T47D (cell line): ENCODE data around the gene TBXA2R.
"Not testable (repeated sequence)": the region's sequence is repeated elsewhere in the genome, so short reads cannot be mapped to it uniquely, and the experiment has no call there.

Experiments
- DNase-seq, 2 experiments: peaks; one replicate each; pipeline versions ENCODE4 v3.0.0 to v3.0.0-alpha.2; 2011 to 2012; ENCODE audit warnings: low read depth in 1 of 2, low spot score in 1 of 2
- JUND ChIP-seq: IDR thresholded peaks from 2 replicates; pipeline ENCODE4 v1.6.1; 2012; ENCODE audit warnings: low read depth
- in situ Hi-C: cut with HindIII; loops from 2 replicates; pipeline ENCODE4 v1.10.0; 2016; ENCODE audit warnings: low sequenced_read_pairs, low pct_unique_long_range_greater_than_20kb

TBXA2R gene

DNA sequence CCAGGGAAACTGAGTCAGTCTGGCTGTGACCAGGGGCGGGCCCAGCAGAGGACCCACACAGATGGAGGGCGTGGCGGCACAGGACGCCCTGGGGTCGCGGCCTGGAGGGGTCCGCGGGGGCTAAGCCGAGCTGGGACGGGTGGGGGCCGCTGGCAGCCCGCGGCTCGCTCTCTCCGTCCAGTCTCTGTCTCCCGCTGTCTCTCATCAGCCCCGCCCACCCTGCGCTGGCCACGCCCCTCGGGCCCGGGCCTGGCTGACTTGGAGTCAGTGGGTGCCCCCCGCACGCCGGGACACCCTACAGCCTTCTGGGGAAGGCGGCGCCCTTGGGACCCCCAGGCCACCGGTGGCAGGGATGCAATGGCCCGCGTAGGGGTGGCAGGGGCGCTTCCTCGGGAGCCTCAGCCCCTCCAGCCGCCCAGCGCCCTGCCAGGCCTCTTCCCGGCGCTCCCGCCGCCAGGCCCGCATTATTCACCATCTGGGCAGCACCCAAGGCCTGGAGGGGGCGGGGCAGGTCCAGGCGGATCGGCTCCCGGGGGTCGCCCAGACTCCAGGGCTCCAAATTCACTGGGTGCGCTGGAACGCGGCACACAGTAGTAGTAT lies at the start of gene TBXA2R:
Gene TBXA2R (minus strand): TSS at position 186 of the 600 bp plus-strand sequence. CDS start 6,241 bp downstream, outside the sequence.
- in situ Hi-C loops, result no loop called here
- TF ChIP-seq JUND, result no peak
- peak; percentile 69 to 88 for DNase-seq

DNA sequence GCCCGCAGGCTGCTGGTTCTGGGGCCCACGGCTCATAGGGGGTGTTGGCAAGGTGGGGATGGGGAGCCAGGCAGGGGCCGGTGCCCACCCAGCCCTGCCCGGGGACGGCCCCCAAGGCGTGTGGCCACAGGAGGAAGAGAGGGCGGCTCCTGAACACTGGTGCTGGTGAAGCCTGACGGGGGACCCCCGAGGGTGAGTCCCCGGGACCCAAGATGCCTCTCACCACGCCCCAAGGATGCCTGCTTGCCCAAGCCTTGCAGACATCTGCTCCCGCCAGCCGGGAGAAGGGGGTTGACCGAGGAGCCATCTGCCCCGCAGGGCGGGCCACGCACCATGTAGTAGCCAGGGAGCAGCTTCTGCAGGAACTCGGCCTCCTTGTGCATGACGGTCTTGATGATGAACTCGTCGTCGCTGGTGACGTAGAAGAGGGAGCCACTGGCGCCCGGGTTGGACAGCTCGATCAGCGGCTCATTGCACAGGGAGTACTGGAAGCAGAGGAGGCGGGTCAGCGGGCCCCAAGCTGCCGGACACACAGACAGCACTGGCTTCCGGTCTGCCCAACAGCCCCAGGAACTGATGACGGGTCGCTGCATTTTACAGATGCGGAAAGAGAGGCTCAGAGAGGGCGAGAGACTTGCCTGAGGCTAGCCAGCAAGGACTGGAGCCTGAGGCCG lies 49.5 kb upstream of the TBXA2R start:
- TF ChIP-seq JUND, result no peak
- in situ Hi-C loops, result no loop called here
- no peak for DNase-seq

DNA sequence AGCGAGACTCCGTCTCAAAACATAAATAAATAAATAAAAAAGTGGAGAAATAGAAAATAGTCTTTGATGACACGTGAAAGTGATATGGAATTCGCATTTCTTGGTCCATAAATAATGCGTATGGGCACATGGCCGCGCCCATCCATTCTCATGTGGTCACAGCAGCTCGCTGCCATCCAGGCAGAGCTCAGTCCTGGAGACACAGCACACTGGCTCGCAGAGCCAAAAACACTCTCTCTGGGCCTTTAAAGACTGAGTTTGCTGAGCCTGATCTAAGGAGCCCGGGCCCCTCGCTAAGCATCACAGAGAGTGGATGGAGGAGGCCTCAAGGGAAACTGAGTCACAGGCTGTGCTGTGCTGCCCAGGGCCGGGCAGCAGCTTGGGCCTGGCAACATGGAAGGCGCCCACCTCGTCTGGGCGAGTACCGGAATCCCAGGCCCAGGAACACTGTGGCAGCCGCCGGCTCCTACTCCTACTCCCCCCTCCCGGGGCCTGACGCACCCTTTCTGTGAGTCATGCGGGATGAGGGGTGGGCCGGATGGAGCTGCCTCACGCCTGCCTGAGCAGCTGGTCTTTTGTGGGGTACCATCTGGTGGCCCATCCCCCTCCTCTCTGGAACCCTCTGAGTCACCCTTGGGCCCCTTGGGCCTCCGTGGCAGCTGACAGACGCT lies 48.9 kb upstream of the TBXA2R start:
- no peak for TF ChIP-seq JUND
- in situ Hi-C loops, result no loop called here
- DNase-seq, result no peak

DNA sequence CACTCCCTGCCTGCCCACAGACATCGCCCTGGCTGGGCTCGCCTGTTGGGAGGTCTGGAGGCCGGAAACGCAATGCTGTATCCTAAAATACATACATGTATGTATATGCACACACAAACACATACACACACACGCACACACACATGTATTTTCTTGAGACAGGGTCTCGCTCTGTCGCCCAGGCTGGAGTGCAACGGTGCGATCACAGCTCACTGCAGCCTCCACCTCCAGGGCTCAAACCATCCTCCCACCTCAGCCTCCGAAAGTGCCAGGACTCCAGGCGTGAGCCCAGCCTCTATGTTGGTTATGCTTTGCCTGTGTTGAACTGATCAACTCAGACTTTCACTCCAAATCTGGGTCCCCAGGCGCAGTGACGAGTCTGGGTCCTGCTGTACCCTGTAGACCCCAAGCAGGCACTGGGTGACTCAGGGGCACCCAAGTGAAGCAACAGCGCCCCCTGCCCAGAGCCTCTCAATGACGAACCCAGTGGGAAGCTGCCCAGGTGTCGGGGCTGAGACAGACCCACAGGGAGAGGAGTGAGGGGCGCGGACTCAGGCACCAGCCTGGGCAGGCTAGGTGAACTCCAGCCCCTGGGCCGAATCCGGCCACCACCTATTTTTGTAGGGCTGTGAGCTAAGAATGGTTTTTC lies 47.3 kb upstream of the TBXA2R start:
- in situ Hi-C loops, result no loop called here
- DNase-seq, result no peak
- TF ChIP-seq JUND, result no peak

DNA sequence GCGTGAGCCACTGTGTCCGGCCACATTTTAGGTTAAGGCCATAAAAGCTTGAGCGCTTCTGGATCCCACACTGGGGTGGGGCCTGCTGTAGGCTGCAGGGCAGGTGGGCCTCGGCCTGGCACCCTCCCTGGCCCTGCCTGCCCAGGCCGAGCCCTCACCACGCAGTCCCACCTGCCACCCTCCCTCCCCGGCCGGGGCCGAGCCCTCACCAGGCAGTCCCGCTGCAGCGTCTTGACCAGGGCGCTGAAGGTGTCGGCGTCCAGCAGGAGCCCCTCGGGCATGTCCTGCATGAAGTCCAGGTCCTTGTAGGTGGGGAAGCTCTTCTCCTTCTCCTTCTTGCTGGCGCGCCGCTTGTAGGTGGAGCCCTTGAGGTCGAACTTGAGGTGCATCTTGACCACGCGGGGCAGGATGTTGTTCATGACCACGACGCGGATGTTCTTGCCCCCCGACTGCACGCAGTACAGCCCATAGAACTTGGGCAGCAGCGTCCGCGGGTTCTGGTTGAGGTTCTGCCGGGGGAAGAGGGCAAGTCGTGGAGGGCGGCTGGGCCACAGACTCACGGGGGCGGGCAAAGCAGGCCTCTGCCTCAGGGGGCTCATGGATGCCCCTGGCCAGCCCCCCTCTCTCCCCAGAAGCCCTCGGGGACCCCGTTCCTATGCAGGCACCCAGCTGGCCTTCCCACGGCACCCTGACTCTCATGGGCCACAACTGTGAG lies 46.6 kb upstream of the TBXA2R start:
- TF ChIP-seq JUND, result no peak
- in situ Hi-C loops, result no loop called here
- no peak for DNase-seq

DNA sequence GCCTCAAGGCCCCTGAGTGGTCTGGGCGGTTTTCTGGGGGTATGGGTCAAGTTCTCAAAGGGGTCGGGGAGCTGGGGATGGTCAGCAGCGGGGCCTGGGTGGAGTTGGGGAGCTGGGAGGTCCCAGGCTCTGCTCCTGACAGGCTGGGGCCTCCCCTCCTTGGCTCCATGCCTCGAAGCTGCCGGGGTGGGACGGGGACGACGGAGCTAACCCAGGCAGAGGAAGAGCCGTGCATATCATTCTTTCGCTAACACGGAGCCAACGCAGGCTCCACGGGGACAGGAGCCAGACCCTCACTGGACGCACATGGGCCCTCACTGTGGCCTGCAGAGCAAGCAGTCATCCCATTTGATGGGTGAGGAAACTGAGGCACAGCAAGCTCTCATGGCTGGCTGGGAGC lies 45.7 kb upstream of the TBXA2R start:
- TF ChIP-seq JUND, result no peak
- no peak for DNase-seq
- in situ Hi-C loops, result no loop called here

DNA sequence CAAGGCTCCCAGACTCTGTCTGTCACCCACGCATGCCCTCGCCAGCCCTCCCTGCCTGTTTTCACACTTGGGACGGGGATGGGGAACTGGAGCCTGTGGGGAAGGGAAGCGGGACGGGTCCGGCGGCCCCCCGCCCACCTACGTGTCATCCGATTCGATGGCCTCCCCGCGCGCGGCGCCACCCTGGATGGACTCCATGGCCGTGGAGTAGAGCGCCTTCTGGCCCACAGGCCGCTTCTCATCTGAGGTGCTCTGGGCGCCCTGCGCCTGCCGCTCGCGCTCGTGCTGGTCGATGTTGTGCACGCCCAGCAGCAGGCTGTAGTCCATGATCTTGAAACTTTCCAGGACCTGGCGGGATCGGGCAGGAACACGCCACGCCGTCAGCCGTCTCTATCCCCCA lies 45.0 kb upstream of the TBXA2R start:
- no peak for TF ChIP-seq JUND
- in situ Hi-C loops, result no loop called here
- no peak for DNase-seq

DNA sequence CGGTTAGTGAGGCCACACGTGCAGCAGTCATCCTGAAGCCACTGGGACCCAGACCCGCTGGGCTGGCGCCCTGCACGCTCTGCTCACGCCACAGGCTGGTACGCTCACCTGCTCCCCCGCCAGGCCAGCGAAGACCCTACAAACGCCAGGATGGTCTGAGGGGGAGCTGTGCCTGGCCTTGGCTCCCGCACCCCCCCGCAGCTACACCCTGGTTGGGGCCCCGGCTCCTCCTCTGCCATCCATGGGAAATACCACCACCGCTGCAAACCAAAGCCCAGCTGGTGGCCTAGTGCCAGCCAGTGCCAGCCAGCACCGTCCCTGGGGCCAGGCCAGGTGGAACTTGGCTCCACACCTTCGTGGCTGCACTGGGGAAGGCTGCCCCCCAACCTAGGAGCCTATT lies 43.2 kb upstream of the TBXA2R start:
- in situ Hi-C loops, result no loop called here
- TF ChIP-seq JUND, result no peak

DNA sequence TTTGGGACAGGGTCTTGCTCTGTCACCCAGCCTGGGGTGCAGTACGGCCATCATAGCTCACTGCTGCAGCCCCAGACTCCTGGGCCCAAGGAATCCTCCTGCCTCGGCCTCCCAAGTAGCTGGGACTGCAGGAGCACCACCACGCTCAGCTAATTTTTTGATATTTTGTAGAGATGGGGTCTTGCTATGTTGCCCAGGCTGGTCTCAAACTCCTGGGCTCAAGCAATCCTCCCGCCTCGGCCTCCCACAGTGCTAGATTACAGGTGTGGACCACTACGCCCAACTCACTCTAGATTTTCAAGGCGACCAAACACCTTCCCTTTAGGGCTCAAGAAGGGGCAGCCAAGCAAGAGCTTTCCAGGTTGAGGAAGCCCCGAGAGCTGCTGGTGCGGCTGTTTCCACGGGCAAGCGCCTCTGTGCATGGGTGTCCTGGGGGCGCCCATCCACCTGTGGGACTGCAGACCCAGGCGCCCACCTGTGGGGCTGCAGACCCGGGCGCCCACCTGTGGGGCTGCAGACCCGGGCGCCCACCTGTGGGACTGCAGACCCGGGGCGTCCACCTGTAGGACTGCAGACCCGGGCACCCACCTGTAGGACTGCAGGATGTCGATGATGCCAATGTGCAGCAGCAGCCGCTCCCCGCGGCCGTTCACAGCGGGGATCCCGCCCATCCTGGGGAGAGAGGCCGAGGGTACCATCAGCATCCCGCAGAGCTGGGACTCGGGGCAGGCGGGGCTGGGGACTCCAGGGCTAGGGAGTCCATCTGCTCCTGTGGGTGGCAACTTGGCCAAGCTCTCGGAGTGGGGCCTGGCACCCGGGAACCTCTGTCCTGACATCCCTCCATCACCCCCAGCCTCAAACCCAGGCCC lies 41.6 kb upstream of the TBXA2R start:
- TF ChIP-seq JUND, result no peak
- in situ Hi-C loops, result no loop called here
- DNase-seq, result no peak

More for the DNA sequence above, 43.2 kb upstream of the TBXA2R start:
- no peak for DNase-seq

DNA sequence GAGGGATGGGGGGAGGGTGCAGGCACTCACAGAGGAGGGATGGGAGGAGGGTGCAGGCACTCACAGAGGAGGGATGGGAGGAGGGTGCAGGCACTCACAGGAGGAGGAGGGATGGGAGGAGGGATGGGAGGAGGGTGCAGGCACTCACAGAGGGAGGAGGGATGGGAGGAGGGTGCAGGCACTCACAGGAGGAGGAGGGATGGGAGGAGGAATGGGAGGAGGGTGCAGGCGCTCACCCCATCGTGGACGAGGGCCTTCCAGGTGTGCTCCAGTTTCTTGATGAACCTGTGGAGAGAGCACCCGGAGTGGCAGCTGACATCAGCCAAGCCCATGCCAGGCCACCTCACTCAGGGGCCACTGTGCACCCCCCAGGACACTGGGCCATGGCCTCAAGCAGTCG lies 40.4 kb upstream of the TBXA2R start:
- DNase-seq, in situ Hi-C loops: not testable (repeated sequence)

DNA sequence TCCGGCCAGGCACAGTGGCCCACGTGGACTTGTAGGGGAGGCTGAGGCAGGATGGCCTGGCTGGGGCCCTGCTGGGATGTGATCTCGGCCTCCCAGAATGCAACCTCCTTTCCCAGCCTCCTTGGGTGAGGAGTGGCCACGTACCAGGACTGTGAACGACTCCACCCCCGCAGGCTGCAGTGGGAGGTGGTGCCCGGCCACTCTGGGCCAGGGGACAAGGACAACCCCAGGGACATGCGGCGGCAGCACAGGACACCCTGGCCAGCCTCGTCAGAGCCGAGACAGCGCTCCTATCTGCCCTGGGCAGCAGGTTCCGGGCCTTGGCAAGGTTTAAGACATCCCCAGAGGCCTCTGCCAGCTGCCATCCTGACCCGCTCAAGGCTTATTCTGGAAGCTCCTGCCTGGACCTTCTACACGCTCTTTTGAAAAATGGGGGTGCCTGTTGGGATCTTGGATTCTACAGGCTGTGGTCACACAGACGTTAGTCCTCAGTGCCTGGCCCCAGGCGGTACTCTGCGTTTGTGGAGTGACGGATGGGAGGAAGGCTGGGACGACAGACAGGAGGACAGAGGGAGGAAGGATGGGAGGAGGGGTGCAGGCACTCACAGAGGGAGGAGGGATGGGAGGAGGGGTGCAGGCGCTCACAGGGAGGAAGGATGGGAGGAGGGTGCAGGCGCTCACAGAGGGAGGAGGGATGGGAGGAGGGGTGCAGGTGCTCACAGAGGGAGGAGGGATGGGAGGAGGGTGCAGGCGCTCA lies 39.8 kb upstream of the TBXA2R start:
- TF ChIP-seq JUND, result no peak
- no peak for DNase-seq
- in situ Hi-C loops, result no loop called here

DNA sequence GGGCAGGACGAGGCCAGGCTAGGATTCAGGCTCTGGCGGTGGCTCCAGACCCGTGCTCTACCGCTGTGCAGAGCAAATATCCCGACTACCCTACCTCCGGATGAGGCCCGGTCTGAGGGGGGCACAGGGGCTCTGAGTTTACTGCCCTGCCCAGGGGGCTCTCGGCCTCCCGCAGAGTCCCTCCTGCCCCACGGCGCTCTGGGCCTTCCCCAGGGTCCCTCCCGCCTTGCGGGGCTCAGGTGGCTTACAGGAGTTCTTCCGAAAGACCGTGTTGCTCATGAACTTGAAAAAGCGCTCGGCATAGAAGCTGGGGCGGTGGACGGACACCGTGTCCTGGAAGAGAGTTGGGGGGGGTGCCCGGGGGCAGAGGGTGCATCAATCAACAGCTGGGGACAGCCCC lies 39.1 kb upstream of the TBXA2R start:
- no peak for TF ChIP-seq JUND
- in situ Hi-C loops, result no loop called here
- no peak for DNase-seq
